ENCODE data around the gene KIAA1217.

KIAA1217 gene

GRCh38 chr10:24207781-24208611 lies 942 bp upstream of the KIAA1217 start:
- DNase-seq: no peak

GRCh38 chr10:24209432-24209771 lies 464 bp downstream of the KIAA1217 start:
- DNase-seq: peak in 1 of 2 experiments; percentile 12

- DNase-seq: peak in 1 of 2 experiments; percentile 31
Measured at GRCh38 chr10:24209946-24210491, 1.1 kb downstream of the KIAA1217 start.

- DNase-seq: no peak
Measured at GRCh38 chr10:24210501-24210900, 1.6 kb downstream of the KIAA1217 start.

- DNase-seq: no peak
Measured at GRCh38 chr10:24213266-24213665, 4.3 kb downstream of the KIAA1217 start.

- no peak for DNase-seq
Measured at GRCh38 chr10:24213881-24214280, 4.9 kb downstream of the KIAA1217 start.

GRCh38 chr10:24214762-24215161 lies 5.8 kb downstream of the KIAA1217 start:
- no peak for DNase-seq

- DNase-seq: no peak
Measured at GRCh38 chr10:24215196-24215595, 6.3 kb downstream of the KIAA1217 start.

- DNase-seq: peak; percentile 4 to 47
Measured at GRCh38 chr10:24215603-24216002, 6.7 kb downstream of the KIAA1217 start.

- no peak for DNase-seq
Measured at GRCh38 chr10:24219963-24220362, 11.0 kb downstream of the KIAA1217 start.

- DNase-seq: no peak
Measured at GRCh38 chr10:24223341-24223740, 14.4 kb downstream of the KIAA1217 start.

GRCh38 chr10:24223953-24224352 lies 15.0 kb downstream of the KIAA1217 start:
- no peak for DNase-seq

- no peak for DNase-seq
Measured at GRCh38 chr10:24228642-24229041, 19.7 kb downstream of the KIAA1217 start.

- no peak for DNase-seq
Measured at GRCh38 chr10:24229909-24230308, 21.0 kb downstream of the KIAA1217 start.

- DNase-seq: no peak
Measured at GRCh38 chr10:24231200-24231599, 22.3 kb downstream of the KIAA1217 start.

GRCh38 chr10:24234784-24235183 lies 25.8 kb downstream of the KIAA1217 start:
- no peak for DNase-seq

GRCh38 chr10:24235471-24235870 lies 26.5 kb downstream of the KIAA1217 start:
- DNase-seq: no peak

GRCh38 chr10:24237801-24238395 lies 29.0 kb downstream of the KIAA1217 start:
- DNase-seq: no peak

- DNase-seq: peak in 1 of 2 experiments; percentile 2
Measured at GRCh38 chr10:24238519-24239247, 29.7 kb downstream of the KIAA1217 start.

- no peak for DNase-seq
Measured at GRCh38 chr10:24239289-24240040, 30.5 kb downstream of the KIAA1217 start.

- DNase-seq: no peak
Measured at GRCh38 chr10:24240041-24240751, 31.3 kb downstream of the KIAA1217 start.

- no peak for DNase-seq
Measured at GRCh38 chr10:24241536-24242040, 32.6 kb downstream of the KIAA1217 start.

Data from NCI-H524 (cell line).